Mucosa of rectum (tissue), 2 donors: Measurements from ENCODE around the gene OGA.

ENCODE experiments used
- H3K27ac ChIP-seq, 2 donors: one replicate each; pipeline ENCODE4 v1.7.0; 2013; ENCODE audit warnings: inconsistent platforms in 2 of 2, low read depth in 2 of 2, low read length in 2 of 2
- H3K27me3 ChIP-seq, 2 donors: one replicate each; pipeline ENCODE4 v1.7.0; 2013; ENCODE audit warnings: low read length in 2 of 2; ENCODE audit not compliant: control insufficient read depth in 2 of 2, insufficient read depth in 2 of 2
- H3K36me3 ChIP-seq, 2 donors: one replicate each; pipeline ENCODE4 v1.7.0; 2013; ENCODE audit warnings: low read length in 2 of 2; ENCODE audit not compliant: control insufficient read depth in 2 of 2, insufficient read depth in 2 of 2
- H3K4me1 ChIP-seq, 2 donors: one replicate each; pipeline ENCODE4 v1.7.0; 2013; ENCODE audit warnings: low read length in 2 of 2, mild to moderate bottlenecking in 1 of 2; ENCODE audit not compliant: control insufficient read depth in 2 of 2, insufficient read depth in 2 of 2
- H3K4me3 ChIP-seq, 2 donors: one replicate each; pipeline ENCODE4 v1.7.0; 2013; ENCODE audit warnings: low read length in 2 of 2
- H3K9ac ChIP-seq, 2 donors: one replicate each; pipeline ENCODE4 v1.7.0; 2013; ENCODE audit warnings: low read length in 2 of 2, low read depth in 1 of 2, mild to moderate bottlenecking in 1 of 2
- H3K9me3 ChIP-seq, 2 donors: one replicate each; pipeline ENCODE4 v1.7.0; 2013; ENCODE audit warnings: low read length in 2 of 2; ENCODE audit not compliant: control insufficient read depth in 2 of 2
- donor health status: healthy.
- donor health status: Normal muscosa, but diverticular disease.

Gene OGA

GRCh38 chr10:101818119-101818871 lies at the start of gene OGA:
OGA (minus strand) TSS chr10:101818444; CDS start chr10:101818022, 422 bp downstream.
- Histone ChIP-seq H3K27ac (peak within 1 kb of the TSS; percentile 95 to 96), H3K4me3 (peak within 1 kb of the TSS; percentile 98 to 100), H3K4me1 (peaks cover 15% of the 10 kb centered on the region in 2 donors), H3K9ac (peak within 1 kb of the TSS; percentile 90 to 99), H3K9me3 (no peaks in the 10 kb centered on the region), H3K27me3 (no peaks in the 10 kb centered on the region), H3K36me3 (no peaks in the 10 kb centered on the region)

- no peak overlapping the region for H3K27ac ChIP-seq
Measured at GRCh38 chr10:101867931-101868330, 49.7 kb upstream of the OGA start.

GRCh38 chr10:101859530-101859929 lies 41.3 kb upstream of the OGA start:
- no peaks in the 10 kb centered on the region for H3K4me1 ChIP-seq
- H3K36me3 ChIP-seq: peaks cover 0 to 3% of the 10 kb centered on the region in 2 donors
- peak overlapping the region in 1 of 2 donors; percentile 26 for H3K27ac ChIP-seq

More at GRCh38 chr10:101867931-101868330, 49.7 kb upstream of the OGA start:
- H3K27me3 ChIP-seq: no peaks in the 10 kb centered on the region
- no peaks in the 10 kb centered on the region for H3K4me1 ChIP-seq
- no peaks in the 10 kb centered on the region for H3K9me3 ChIP-seq
- H3K4me3 ChIP-seq: no peak overlapping the region
- H3K36me3 ChIP-seq: no peaks in the 10 kb centered on the region
- no peak overlapping the region for H3K9ac ChIP-seq

GRCh38 chr10:101858723-101859500 lies 40.7 kb upstream of the OGA start:
- Histone ChIP-seq H3K4me3 (peak overlapping the region in 1 of 2 donors; percentile 14), H3K27ac (peak overlapping the region in 1 of 2 donors; percentile 45), H3K27me3 (no peaks in the 10 kb centered on the region), H3K4me1 (no peaks in the 10 kb centered on the region), H3K9me3 (no peaks in the 10 kb centered on the region), H3K9ac (no peak overlapping the region), H3K36me3 (peaks cover 0 to 3% of the 10 kb centered on the region in 2 donors)

More at GRCh38 chr10:101859530-101859929, 41.3 kb upstream of the OGA start:
- H3K9ac ChIP-seq: no peak overlapping the region
- H3K4me3 ChIP-seq: no peak overlapping the region
- H3K27me3 ChIP-seq: no peaks in the 10 kb centered on the region
- H3K9me3 ChIP-seq: no peaks in the 10 kb centered on the region

- Histone ChIP-seq H3K4me3 (no peak overlapping the region), H3K27me3 (no peaks in the 10 kb centered on the region), H3K4me1 (no peaks in the 10 kb centered on the region), H3K9me3 (no peaks in the 10 kb centered on the region), H3K36me3 (peaks cover 0 to 3% of the 10 kb centered on the region in 2 donors), H3K9ac (no peak overlapping the region), H3K27ac (no peak overlapping the region)
Measured at GRCh38 chr10:101857802-101858476, 39.7 kb upstream of the OGA start.

GRCh38 chr10:101856626-101857025 lies 38.4 kb upstream of the OGA start:
- peaks cover 0 to 3% of the 10 kb centered on the region in 2 donors for H3K36me3 ChIP-seq
- no peaks in the 10 kb centered on the region for H3K9me3 ChIP-seq
- no peak overlapping the region for H3K4me3 ChIP-seq
- H3K4me1 ChIP-seq: no peaks in the 10 kb centered on the region
- no peak overlapping the region for H3K9ac ChIP-seq
- no peaks in the 10 kb centered on the region for H3K27me3 ChIP-seq
- no peak overlapping the region for H3K27ac ChIP-seq

- no peaks in the 10 kb centered on the region for H3K9me3 ChIP-seq
- no peaks in the 10 kb centered on the region for H3K27me3 ChIP-seq
- no peak overlapping the region for H3K9ac ChIP-seq
- H3K36me3 ChIP-seq: peaks cover 7 to 16% of the 10 kb centered on the region in 2 donors
- no peak overlapping the region for H3K27ac ChIP-seq
- no peak overlapping the region for H3K4me3 ChIP-seq
- no peaks in the 10 kb centered on the region for H3K4me1 ChIP-seq
Measured at GRCh38 chr10:101851411-101852116, 33.3 kb upstream of the OGA start.

GRCh38 chr10:101850749-101851148 lies 32.5 kb upstream of the OGA start:
- Histone ChIP-seq H3K36me3 (peaks cover 8 to 19% of the 10 kb centered on the region in 2 donors), H3K9ac (no peak overlapping the region), H3K27ac (no peak overlapping the region), H3K4me3 (no peak overlapping the region), H3K27me3 (no peaks in the 10 kb centered on the region), H3K9me3 (no peaks in the 10 kb centered on the region), H3K4me1 (no peaks in the 10 kb centered on the region)

GRCh38 chr10:101848894-101849351 lies 30.7 kb upstream of the OGA start:
- Histone ChIP-seq H3K9me3 (no peaks in the 10 kb centered on the region), H3K27me3 (no peaks in the 10 kb centered on the region), H3K4me3 (no peak overlapping the region), H3K4me1 (peaks cover 0 to 3% of the 10 kb centered on the region in 2 donors), H3K27ac (no peak overlapping the region), H3K36me3 (peaks cover 11 to 19% of the 10 kb centered on the region in 2 donors), H3K9ac (no peak overlapping the region)
